GM21529 (cell line): Measurements from ENCODE around the gene NTM.

ENCODE experiments used
- ATAC-seq: cut with Tn5 transposase; IDR thresholded peaks from one replicate; pipeline ENCODE4 v1.9.1; 2021; ENCODE audit not compliant: unreplicated experiment

NTM gene

GRCh38 chr11:131758726-131759125 is 388.3 kb downstream of the NTM start:
- no peak for ATAC-seq

- ATAC-seq: no peak
Measured at GRCh38 chr11:131759140-131759539, 388.7 kb downstream of the NTM start.

GRCh38 chr11:131760091-131761061 is 390.0 kb downstream of the NTM start:
- ATAC-seq: no peak

- no peak for ATAC-seq
Measured at GRCh38 chr11:131762346-131763110, 392.1 kb downstream of the NTM start.

GRCh38 chr11:131763193-131763890 is 392.9 kb downstream of the NTM start:
- no peak for ATAC-seq

- ATAC-seq: no peak
Measured at GRCh38 chr11:131764126-131764525, 393.7 kb downstream of the NTM start.

DNA sequence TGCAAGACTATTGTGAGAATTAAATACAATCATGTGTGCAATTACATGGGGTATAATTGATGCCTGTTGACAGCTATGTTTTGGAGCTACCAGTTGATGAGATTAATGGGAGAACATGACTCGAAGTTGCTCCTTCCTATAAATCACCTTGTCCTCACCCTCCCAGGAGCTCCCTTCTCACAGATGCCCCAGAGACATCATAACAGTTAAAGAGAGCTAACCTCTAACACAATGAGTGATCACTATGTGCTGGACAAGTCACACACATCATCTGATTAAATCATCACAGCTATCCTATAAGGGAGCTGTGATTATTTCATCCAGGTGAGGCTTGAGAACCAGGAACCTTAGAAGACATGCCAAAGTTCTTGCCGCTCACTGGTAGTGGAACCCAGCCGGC is 394.2 kb downstream of the NTM start:
- no peak for ATAC-seq

GRCh38 chr11:131766637-131767036 is 396.2 kb downstream of the NTM start:
- no peak for ATAC-seq

DNA sequence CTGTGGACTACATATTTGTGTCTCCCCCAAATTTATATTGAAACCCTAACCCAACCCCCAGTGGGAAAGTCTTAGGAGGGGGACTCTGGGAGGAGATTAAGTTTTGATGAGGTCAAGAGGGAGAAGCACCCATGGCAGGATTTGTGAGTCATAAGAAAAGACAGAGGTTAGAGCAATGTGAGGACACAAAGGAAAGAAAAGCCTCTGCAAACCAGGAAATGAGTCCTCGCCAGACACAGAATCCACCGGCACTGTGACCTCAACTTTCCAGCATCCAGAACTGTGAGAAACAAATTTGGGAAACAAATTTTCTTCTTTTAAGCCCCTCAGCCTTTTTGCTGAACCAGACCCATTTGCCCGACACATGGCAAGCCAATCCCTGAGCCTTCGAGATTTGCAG is 397.0 kb downstream of the NTM start:
- ATAC-seq: no peak

- ATAC-seq: no peak
Measured at GRCh38 chr11:131770801-131771200, 400.4 kb downstream of the NTM start.

GRCh38 chr11:131771471-131771870 is 401.1 kb downstream of the NTM start:
- ATAC-seq: no peak

- ATAC-seq: no peak
Measured at GRCh38 chr11:131773626-131774025, 403.2 kb downstream of the NTM start.

GRCh38 chr11:131776211-131776610 is 405.8 kb downstream of the NTM start:
- ATAC-seq: no peak

DNA sequence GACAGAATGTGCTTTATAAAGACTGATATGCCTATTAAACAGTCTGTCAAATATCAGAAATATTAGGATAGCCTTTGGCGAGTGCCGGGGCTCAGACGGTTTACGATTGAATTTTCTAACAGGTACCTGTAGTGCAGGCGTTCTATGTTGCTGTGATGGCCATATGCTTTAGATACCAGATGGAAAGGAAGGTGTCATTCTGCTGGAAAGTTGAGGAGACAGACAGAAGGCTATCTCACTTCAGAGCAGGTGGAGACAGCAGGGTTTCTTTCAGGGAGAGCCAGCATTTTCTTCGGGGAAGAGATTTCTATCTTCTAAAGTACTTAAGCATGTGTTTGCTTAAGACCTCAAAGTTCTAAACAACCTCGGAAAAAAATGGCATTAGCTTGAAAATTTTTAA is 415.4 kb downstream of the NTM start:
- no peak for ATAC-seq

DNA sequence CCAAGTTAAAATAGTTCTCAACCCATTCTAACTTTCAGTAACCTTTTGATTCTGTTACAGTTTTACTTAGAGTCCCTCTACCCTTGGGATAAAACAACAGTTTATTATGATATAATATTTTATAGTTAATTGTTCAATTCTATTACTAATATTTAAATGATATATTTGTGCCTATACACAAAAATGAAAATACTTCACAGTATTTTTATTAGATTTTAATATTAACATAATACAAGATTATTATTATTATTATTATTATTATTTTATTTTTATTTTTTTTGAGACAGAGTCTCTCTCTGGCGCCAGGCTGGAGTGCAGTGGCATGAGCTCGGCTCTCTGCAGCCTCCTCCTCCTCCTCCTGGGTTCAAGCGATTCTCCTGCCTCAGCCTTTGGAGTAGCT is 416.7 kb downstream of the NTM start:
- ATAC-seq: no peak

GRCh38 chr11:131790586-131790985 is 420.2 kb downstream of the NTM start:
- no peak for ATAC-seq

DNA sequence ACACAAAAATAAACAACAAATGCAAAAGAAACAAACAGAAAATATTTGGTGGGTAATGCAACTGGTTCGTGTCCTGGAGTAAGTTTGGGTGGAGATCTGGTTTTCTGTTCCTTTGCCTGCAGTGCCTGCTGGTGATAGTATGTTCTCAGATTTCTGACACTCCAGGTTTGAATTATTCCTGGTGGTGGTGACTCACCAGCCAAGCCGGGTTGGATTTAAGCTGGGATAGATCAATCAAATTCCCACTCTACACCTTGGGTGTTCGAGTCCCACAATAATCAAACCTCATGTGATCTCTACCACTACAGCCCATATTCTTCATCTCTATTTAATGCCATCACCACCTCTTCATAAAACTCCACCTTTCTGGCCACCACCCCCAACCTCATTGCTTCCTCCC is 421.8 kb downstream of the NTM start:
- ATAC-seq: no peak

DNA sequence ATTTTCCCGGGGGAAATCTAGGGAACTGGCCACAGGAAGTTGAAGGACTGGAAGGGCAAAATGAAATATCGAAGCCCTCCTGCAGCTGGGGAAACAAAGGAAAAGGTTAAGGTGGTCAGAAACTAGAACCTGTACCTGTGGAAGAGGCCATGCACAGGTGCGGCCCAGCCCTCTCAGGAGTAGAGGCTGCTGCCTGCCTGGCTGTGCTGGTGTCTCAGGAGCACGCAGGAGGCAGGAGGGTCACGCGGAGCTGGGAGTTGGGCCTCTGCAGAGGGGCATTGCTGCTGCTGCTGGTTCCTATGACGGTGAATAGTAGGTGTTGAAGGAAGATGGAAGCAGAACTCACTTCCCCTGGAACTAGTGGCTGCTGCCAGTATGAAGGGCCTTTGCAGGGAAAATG is 425.7 kb downstream of the NTM start:
- no peak for ATAC-seq

GRCh38 chr11:131796541-131796940 is 426.1 kb downstream of the NTM start:
- ATAC-seq: no peak

DNA sequence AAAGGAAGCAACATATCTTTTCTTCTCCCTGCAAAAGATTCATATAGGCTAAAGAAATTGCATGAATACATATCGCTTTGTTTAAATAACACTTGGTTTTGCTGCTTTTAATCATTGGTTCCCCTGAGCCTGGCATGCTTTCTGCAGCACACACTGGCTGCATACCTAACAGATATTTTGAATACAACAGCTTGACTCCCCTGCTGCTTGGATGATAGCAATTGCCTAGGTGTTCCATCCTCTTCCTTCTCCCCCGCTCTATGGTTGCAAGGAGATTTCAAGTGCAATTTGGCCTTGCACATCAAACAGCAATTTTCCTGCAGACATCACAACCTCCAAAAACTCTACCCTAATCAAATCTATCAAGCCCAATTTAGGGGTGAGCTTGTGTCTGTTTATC is 430.0 kb downstream of the NTM start:
- no peak for ATAC-seq

GRCh38 chr11:131802440-131803115 is 432.2 kb downstream of the NTM start:
- no peak for ATAC-seq
